Stimulated activated naive CD8-positive, alpha-beta T cell treated with anti-CD3 and anti-CD28 coated beads, Interleukin-15, amount 100 ng/mL, for 72 hours (primary cell): Measurements from ENCODE around the gene SLC38A2.
"Not testable (repeated sequence)": the region's sequence is repeated elsewhere in the genome, so short reads cannot be mapped to it uniquely, and the experiment has no call there.

Experiments used
- ATAC-seq: fragments of 150-1000 bp; cut with Tn5 transposase; 2 replicates; pipeline ENCODE4 v1.10.0; 2021; ENCODE audit warnings: mild to moderate bottlenecking, moderate library complexity
- DNase-seq, 2 donors: peaks; one replicate each; pipeline ENCODE4 v3.0.0; 2021 to 2022
- H3K27ac Mint-ChIP-seq, 2 donors: one replicate each; pipeline ENCODE4 v1.8.0; 2022; ENCODE audit warnings: mild to moderate bottlenecking in 2 of 2, mixed read lengths in 2 of 2, moderate library complexity in 2 of 2
- H3K27me3 Mint-ChIP-seq: one replicate; pipeline ENCODE4 v1.8.0; 2022; ENCODE audit warnings: mixed read lengths
- H3K4me1 Mint-ChIP-seq: one replicate; pipeline ENCODE4 v1.8.0; 2022; ENCODE audit warnings: mild to moderate bottlenecking, mixed read lengths
- H3K4me3 Mint-ChIP-seq, 2 donors: one replicate each; pipeline ENCODE4 v1.8.0; 2022; ENCODE audit warnings: mild to moderate bottlenecking in 2 of 2, mixed read lengths in 2 of 2, moderate library complexity in 1 of 2
- H3K9me3 Mint-ChIP-seq, 2 donors: one replicate each; pipeline ENCODE4 v1.8.0; 2022; ENCODE audit warnings: mixed read lengths in 2 of 2

SLC38A2 gene

DNA sequence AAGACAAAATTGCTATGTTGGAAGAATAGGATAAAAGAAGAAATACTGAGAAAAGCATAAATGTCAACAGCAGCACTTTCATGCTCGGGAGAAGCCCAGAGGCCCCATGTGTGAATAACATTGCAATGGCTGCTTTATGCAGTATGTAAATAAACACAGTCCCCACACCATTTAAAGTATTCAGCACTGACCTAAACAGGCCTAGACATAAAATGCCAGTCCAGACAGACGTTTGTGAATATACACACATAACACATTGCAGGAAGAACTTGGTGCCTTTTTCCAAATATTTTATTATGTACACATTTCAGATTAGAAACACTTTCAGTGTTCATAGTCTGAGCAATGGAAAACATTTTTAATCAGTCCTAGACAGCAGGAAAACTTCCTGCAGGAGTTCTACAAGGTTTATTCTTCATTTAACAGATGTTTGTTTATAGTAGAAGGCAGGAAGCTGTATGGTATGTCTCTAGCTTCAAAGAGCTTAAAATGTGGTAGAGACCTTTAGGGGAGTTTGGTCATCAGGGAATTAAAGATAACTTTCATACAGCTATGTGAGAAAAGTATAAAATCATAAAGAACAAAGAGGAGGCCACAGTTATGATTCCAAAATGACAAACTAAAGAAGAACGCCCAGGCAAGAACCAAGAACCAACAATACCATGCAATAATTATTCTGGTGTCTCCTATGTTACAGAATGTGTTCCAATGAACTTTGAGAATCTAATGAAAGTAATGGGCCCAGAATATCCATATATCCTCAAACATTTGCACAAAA, 30.6 kb upstream of the SLC38A2 start:
- no peak for DNase-seq
- H3K27ac Mint-ChIP-seq = no peak overlapping the region
- peaks cover 89% of the 10 kb centered on the region for H3K4me1 Mint-ChIP-seq
- no peak overlapping the region for H3K4me3 Mint-ChIP-seq
- ATAC-seq = peak; percentile 37
- H3K27me3 Mint-ChIP-seq = no peaks in the 10 kb centered on the region
- H3K9me3 Mint-ChIP-seq = peaks cover 13 to 25% of the 10 kb centered on the region in 2 donors

DNA sequence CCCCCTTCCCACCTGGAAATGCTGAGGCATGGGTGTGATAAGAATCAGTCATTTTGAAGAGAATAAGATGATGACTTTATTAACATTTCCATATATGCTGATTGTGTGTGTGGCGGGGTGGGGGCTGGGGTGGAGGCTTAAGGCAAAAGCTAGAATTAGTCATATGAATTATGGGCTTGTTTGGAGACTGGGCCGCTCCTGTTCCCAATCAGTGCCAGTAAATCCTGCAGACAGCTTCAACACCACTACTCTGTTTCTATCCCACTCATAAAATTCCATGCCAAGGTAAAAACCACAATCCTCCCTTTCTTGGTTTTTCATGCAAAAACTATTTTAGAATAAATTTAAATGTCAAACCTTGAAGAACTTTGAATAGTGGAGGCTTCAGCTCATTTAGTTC, 29.9 kb upstream of the SLC38A2 start:
- H3K27me3 Mint-ChIP-seq = no peaks in the 10 kb centered on the region
- H3K9me3 Mint-ChIP-seq = peaks cover 13 to 25% of the 10 kb centered on the region in 2 donors
- no peak overlapping the region for H3K27ac Mint-ChIP-seq
- H3K4me1 Mint-ChIP-seq = peaks cover 82% of the 10 kb centered on the region
- DNase-seq (no peak), ATAC-seq (no peak)
- no peak overlapping the region for H3K4me3 Mint-ChIP-seq

DNA sequence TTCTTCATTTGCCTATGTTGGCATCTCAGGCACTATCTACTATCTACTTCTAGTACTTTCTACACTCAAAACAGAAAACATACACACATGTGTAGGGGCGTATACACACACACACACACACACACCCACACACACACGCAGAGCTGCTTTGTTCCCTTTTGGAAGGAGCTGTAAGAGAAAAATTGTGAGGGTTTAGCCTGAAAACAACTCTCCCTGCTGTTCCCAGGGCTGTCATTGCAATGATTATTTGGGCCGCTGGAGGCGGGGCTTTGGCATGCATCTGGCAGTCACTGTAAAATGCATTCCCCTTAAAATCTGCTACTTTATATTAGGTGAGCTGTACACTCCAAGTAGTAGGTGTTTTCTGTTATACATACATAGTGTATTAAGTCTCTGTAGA, 29.1 kb upstream of the SLC38A2 start:
- DNase-seq = no peak
- Mint-ChIP-seq H3K27me3 (no peaks in the 10 kb centered on the region), H3K9me3 (peaks cover 13 to 25% of the 10 kb centered on the region in 2 donors), H3K27ac (no peak overlapping the region), H3K4me3 (no peak overlapping the region), H3K4me1 (peaks cover 74% of the 10 kb centered on the region)
- ATAC-seq = no peak

DNA sequence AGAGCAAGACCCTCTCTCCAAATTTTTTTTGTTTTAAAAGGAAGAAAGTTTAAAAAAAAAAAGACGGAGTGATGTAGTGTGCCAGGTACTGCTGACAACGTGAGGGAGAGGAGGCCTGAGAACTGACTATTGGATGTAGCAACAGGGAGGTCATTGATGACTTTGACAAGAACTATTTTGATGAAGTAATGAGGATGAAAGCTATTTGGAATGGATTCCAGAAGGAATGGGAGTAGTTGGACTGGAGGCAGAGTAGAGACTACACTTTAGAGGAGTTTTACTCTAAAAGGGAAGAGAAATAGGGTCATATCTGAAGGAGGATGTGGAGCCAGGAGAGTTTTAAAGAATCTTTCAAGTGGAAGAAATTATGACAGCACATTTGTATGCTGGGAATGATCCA, 27.8 kb upstream of the SLC38A2 start:
- Mint-ChIP-seq H3K9me3 (peaks cover 9 to 20% of the 10 kb centered on the region in 2 donors), H3K4me3 (no peak overlapping the region), H3K27me3 (no peaks in the 10 kb centered on the region), H3K4me1 (peaks cover 64% of the 10 kb centered on the region), H3K27ac (no peak overlapping the region)
- ATAC-seq = no peak
- DNase-seq = no peak

DNA sequence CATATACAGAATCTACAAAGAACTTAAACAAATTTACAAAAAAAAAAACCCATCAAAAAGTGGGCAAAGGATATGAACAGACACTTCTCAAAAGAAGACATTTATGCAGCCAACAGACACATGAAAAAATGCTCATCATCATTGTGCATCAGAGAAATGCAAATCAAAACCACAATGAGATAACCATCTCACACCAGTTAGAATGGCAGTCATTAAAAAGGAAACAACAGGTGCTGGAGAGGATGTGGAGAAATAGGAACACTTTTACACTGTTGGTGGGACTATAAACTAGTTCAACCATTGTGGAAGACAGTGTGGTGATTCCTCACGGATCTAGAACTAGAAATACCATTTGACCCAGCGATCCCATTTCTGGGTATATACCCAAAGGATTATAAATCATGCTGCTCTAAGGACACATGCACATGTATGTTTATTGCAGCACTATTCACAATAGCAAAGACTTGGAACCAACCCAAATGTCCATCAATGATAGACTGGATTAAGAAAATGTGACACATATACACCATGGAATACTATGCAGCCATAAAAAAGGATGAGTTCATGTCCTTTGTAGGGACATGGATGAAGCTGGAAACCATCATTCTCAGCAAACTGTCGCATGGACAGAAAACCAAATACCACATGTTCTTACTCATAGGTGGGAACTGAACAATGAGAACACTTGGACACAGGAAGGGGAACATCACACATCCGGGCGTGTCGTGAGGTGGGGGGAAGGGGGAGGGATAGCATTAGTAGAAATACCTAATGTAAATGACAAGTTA, 27.1 kb upstream of the SLC38A2 start:
- not testable (repeated sequence) for H3K27me3 Mint-ChIP-seq

DNA sequence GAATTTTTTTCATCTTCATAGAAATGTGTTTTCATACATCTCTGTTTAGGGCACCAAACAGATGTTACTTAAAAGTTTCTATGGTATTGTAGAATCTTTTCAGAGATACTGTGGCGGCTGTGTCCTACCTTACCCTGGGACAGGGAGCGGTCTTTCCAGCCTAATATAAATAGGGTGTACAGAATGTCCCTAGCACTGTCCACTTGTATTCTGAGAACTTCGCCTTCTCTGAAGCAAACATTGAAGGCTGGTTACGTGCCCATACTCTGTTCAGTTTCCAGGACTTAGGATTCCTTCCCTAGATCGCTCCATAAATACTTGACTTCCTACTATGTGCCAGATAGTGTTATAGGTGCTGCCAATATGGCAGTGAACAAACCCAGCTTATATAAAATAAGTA, 24.3 kb upstream of the SLC38A2 start:
- ATAC-seq (no peak), DNase-seq (no peak)
- H3K4me1 Mint-ChIP-seq = peaks cover 41% of the 10 kb centered on the region
- peaks cover 8 to 19% of the 10 kb centered on the region in 2 donors for H3K9me3 Mint-ChIP-seq
- no peak overlapping the region for H3K27ac Mint-ChIP-seq
- no peak overlapping the region for H3K4me3 Mint-ChIP-seq
- H3K27me3 Mint-ChIP-seq = no peaks in the 10 kb centered on the region

More for the DNA sequence above, 27.1 kb upstream of the SLC38A2 start:
- not testable (repeated sequence) for H3K4me3 Mint-ChIP-seq, ATAC-seq, H3K27ac Mint-ChIP-seq, DNase-seq
- H3K4me1 Mint-ChIP-seq = peaks cover 58% of the 10 kb centered on the region
- H3K9me3 Mint-ChIP-seq = peaks cover 8 to 19% of the 10 kb centered on the region in 2 donors

DNA sequence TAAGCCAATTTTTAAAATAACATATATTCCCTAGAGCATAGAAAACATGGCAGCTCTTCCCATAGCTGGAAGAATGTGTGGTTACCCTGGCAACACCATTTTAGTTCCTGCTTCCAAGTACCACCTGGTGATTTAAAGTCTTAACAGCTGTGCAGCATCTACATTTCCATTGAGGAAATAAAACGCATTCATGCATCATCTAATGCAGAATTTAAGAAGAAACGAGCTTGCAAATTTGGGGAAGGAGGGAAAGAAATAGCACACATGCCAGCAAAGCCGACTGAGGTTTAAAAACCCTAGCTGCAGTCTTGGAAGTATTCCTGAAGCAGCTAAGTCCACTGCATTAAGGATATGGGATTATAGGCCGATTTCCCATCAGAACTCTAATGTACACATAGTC, 22.8 kb upstream of the SLC38A2 start:
- peaks cover 39% of the 10 kb centered on the region for H3K4me1 Mint-ChIP-seq

DNA sequence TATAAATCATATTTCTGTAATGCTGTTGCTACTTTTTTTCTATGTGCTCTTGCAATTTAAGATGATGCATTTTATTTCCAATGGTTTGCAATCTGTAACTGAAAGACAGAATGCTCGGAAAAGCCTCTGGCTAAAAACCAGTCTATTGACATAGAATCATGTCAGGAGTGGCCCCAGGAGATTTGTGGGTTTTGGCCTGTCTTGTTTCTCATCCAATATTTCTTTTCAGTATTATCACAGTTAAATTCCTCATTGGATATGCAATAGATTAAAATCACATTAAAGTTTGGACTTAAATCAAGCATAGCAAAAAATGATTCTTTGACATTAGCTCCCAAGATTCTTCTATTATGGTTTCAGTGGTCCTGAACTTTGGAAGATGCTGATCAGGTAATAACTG, 19.1 kb upstream of the SLC38A2 start:
- no peaks in the 10 kb centered on the region for H3K9me3 Mint-ChIP-seq
- H3K4me3 Mint-ChIP-seq = no peak overlapping the region
- DNase-seq = no peak
- H3K27me3 Mint-ChIP-seq = no peaks in the 10 kb centered on the region
- ATAC-seq = no peak
- H3K4me1 Mint-ChIP-seq = peaks cover 55% of the 10 kb centered on the region
- no peak overlapping the region for H3K27ac Mint-ChIP-seq

More for the DNA sequence above, 22.8 kb upstream of the SLC38A2 start:
- Mint-ChIP-seq H3K4me3 (no peak overlapping the region), H3K27me3 (no peaks in the 10 kb centered on the region), H3K27ac (no peak overlapping the region), H3K9me3 (peaks cover 8 to 19% of the 10 kb centered on the region in 2 donors)
- DNase-seq = no peak
- no peak for ATAC-seq

DNA sequence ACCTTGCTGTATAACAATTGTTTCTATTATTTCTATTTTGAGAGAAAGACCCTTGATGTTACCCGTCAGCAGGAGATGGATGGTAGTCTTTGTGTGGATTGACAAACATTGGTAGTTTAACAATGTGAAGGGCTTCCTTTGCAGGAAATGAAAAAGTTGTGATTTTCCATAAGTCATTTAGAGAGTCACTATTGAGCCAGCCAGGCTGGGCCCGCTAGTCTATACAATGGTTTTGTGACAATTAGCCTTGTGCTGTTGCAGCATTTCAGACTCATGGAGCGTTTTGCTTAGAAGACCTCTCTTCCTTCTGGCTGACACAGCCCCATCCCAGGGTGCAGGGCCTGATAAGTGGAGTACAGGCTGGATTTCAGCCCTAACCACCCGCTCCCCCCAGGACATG, 18.3 kb upstream of the SLC38A2 start:
- no peak for DNase-seq
- Mint-ChIP-seq H3K9me3 (no peaks in the 10 kb centered on the region), H3K27me3 (no peaks in the 10 kb centered on the region), H3K4me3 (peak overlapping the region; percentile 39 to 65), H3K27ac (peak overlapping the region in 1 of 2 donors; percentile 85), H3K4me1 (peaks cover 55% of the 10 kb centered on the region)
- peak; percentile 34 for ATAC-seq

DNA sequence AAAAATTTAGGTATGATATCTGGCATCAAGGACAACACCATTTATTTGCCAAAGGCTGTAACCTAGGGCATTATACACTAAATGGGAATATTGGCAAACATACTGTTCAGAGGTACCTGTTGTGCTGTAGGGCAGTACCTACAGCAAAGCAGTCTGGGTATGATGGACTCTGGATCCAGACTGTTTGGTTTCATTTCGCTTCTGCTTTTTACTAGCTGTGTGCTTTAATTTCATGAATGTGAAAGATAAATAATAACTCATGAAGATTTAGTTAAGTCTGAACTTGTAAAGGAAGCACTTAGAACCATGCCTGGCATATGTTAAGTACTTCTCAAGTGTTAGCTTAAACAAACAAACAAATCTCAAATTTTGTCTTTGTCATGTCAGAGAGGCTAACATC, 17.7 kb upstream of the SLC38A2 start:
- H3K4me3 Mint-ChIP-seq = peak overlapping the region in 1 of 2 donors; percentile 65

DNA sequence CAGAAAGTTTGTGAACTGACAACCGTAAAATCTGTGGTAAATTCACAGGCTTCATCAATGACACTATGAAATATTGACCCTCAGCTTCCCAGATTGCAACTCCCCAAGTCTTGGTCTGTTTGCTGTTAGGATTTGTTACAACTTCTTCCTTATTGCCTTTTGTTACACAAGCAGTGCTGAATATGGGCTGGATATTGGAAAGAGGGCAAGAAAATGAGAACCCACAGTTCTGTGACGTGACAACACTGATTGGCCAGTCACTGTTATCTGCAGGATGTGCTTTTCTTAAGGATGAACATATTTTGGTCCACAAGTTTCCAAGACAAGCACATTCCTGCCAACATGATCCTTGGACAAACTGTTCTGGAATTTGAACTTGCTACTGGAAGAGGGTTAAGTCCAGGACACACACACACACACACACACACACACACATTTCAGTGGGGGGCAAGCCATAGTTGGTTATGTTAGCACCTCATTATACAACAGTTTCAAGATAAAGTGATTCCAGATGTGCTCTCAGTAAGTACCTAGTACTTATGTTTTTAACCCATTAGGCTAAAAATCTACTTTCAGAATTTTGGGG, 16.6 kb upstream of the SLC38A2 start:
- Mint-ChIP-seq H3K9me3 (no peaks in the 10 kb centered on the region), H3K4me3 (peak overlapping the region; percentile 4 to 24), H3K27me3 (no peaks in the 10 kb centered on the region), H3K4me1 (peaks cover 64% of the 10 kb centered on the region), H3K27ac (no peak overlapping the region)
- ATAC-seq (no peak), DNase-seq (no peak)

More for the DNA sequence above, 17.7 kb upstream of the SLC38A2 start:
- ATAC-seq = no peak
- Mint-ChIP-seq H3K27ac (peak overlapping the region; percentile 76 to 85), H3K9me3 (no peaks in the 10 kb centered on the region), H3K27me3 (no peaks in the 10 kb centered on the region), H3K4me1 (peaks cover 59% of the 10 kb centered on the region)
- DNase-seq = no peak

DNA sequence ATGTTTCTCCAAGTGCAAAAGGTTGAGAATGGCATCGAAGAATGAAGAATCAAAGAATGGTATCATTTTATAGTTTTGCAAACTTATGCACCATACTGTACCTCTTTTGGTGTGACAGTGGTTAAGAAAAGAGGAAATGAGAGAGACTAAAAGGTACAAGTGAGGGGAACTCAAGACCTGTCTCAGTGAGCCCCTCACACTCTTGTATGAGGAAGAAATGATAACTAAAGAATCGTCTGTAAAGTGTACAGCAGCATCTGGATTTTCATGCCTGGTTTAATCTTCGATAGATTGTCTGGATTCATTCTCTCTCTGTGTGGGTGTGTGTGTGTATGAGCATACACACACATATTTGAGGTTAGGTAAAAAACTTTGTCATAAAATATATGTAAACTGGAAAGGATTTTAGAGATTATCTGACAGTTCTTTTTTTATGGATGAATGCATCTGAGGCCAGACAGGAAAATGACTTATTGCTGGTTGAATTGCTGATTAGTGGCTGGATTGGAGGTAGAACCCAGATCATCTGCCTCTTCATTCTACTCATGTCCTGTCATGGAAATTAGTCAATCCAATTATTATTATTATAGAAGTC, 16.0 kb upstream of the SLC38A2 start:
- ATAC-seq = no peak
- no peaks in the 10 kb centered on the region for H3K27me3 Mint-ChIP-seq
- H3K9me3 Mint-ChIP-seq = no peaks in the 10 kb centered on the region
- H3K27ac Mint-ChIP-seq = no peak overlapping the region
- H3K4me3 Mint-ChIP-seq = peak overlapping the region; percentile 69 to 72
- no peak for DNase-seq
- H3K4me1 Mint-ChIP-seq = peaks cover 64% of the 10 kb centered on the region

DNA sequence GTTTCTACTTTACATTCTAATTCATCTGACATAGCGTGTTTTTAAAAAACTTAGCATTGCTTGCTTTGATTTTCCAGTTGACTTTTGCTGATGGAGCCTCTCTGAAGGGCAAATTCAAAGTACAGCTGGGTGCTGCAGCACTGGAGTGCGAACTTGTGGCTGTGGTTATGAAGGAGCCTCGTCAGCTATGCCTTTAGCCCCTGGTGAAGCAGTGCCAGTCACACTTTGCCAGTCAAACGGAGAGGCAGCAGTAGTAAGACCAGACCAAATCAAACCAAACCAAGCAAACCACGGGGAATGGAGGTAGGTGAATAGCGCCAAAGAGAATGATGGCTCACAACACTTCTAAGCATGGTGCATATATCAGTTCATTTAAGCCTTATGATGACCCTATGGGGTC, 15.1 kb upstream of the SLC38A2 start:
- DNase-seq = peak; percentile 43 to 82
- peak overlapping the region in 1 of 2 donors; percentile 63 for H3K27ac Mint-ChIP-seq
- ATAC-seq = peak; percentile 67
- peak overlapping the region; percentile 69 to 72 for H3K4me3 Mint-ChIP-seq
- H3K9me3 Mint-ChIP-seq = no peaks in the 10 kb centered on the region
- H3K4me1 Mint-ChIP-seq = peaks cover 65% of the 10 kb centered on the region
- no peaks in the 10 kb centered on the region for H3K27me3 Mint-ChIP-seq

DNA sequence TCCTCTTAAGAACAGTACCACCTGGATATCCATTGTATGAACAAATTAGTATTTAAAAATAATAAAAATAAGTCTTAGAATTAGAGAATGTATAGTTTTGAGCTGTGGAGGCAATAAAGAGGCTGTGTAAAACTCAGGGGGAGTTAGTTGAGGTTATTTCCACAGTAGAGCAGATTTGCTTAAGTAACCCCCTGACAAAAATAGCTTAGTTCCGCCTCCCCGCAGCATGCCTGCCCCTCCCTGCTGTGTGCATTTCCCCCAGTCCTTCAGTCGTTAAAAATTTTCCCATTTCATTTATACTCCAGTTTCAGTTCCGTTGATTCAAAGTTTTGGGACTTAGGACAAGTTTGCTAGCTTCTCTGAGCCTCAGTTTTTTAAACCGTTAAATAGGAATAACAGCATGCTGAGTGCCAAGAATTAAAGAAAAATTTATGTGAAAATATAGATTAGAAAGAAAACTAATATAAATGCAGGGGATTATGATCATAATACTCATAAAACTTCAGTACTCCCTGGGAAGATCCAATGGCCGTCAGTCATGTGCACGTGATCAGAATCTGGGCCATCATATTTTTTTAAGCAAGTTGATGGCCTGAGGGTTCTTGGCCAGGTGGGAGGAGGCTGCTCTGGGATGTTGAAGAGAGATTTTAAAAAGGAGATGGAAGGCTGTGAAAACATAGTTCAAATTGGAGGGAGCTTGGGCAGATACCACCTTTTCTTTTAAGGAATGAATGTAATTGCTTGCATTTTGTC, 14.5 kb upstream of the SLC38A2 start:
- H3K4me3 Mint-ChIP-seq = peak overlapping the region; percentile 69 to 72
- H3K27ac Mint-ChIP-seq = peak overlapping the region in 1 of 2 donors; percentile 63
- no peaks in the 10 kb centered on the region for H3K27me3 Mint-ChIP-seq
- ATAC-seq (no peak), DNase-seq (no peak)
- H3K9me3 Mint-ChIP-seq = no peaks in the 10 kb centered on the region
- H3K4me1 Mint-ChIP-seq = peaks cover 64% of the 10 kb centered on the region

DNA sequence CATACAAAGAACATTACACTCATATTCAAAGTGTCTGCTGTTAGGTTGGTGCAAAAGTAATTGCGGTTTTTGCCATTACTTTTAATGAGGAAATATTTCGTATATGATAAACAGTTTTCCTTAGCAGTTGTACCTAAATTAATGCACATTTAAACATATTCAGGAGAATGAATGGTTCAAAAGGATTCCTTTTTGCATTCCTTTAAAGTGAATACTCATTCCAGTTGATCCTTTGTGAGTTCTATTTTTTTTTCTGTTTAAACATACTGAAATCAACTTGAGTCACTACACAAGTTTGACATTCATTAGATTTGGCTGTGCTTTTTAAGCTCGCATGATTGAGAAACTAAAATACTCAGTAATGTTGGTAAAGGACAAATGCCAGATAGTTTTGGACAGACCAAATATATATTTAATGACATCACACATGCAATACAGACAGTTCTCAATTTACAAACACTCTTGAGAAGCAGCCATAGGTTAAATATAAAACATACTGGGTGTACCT, 13.8 kb upstream of the SLC38A2 start:
- H3K9me3 Mint-ChIP-seq = no peaks in the 10 kb centered on the region
- DNase-seq (no peak), ATAC-seq (no peak)
- peaks cover 62% of the 10 kb centered on the region for H3K4me1 Mint-ChIP-seq
- H3K4me3 Mint-ChIP-seq = peak overlapping the region in 1 of 2 donors; percentile 72
- no peaks in the 10 kb centered on the region for H3K27me3 Mint-ChIP-seq
- H3K27ac Mint-ChIP-seq = no peak overlapping the region
